Fibroblast of mammary gland (primary cell): ENCODE measurements around the gene ZNF853.

Source experiments
- DNase-seq: peaks from one replicate; pipeline ENCODE4 v3.0.0-alpha.2; 2010; ENCODE audit warnings: low read depth
- H3K4me3 ChIP-seq: 2 replicates; pipeline ENCODE4 v1.5.1; 2011; ENCODE audit warnings: low read depth, mild to moderate bottlenecking, low read length, moderate library complexity; ENCODE audit not compliant: control insufficient read depth
- TF ChIP-seq, protein P1 (sequence below): conservative IDR thresholded peaks from 2 replicates; pipeline ENCODE4 v1.5.1; 2011; ENCODE audit warnings: low read depth, low read length, inconsistent platforms; ENCODE audit not compliant: control insufficient read depth, insufficient read depth

The ZNF853 gene

DNA sequence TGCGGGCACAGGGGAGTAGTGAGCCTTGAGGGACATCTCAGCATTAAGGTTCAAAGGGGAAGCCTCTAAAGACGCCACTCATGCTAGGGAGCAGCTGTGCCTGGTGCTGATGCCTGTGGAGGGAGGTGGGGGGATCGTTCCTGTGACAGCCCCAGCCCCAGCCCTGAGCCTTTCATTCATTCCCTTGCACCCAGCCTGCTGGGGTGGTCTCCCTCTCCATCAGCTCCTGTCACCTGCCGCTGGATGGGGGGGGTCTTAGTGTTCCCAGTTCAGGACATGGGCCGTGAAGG lies 33.4 kb downstream of the ZNF853 start:
- H3K4me3 ChIP-seq, result no peak overlapping the region
- TF ChIP-seq, protein P1, sequence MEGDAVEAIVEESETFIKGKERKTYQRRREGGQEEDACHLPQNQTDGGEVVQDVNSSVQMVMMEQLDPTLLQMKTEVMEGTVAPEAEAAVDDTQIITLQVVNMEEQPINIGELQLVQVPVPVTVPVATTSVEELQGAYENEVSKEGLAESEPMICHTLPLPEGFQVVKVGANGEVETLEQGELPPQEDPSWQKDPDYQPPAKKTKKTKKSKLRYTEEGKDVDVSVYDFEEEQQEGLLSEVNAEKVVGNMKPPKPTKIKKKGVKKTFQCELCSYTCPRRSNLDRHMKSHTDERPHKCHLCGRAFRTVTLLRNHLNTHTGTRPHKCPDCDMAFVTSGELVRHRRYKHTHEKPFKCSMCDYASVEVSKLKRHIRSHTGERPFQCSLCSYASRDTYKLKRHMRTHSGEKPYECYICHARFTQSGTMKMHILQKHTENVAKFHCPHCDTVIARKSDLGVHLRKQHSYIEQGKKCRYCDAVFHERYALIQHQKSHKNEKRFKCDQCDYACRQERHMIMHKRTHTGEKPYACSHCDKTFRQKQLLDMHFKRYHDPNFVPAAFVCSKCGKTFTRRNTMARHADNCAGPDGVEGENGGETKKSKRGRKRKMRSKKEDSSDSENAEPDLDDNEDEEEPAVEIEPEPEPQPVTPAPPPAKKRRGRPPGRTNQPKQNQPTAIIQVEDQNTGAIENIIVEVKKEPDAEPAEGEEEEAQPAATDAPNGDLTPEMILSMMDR, result no peak
- DNase-seq, result no peak

DNA sequence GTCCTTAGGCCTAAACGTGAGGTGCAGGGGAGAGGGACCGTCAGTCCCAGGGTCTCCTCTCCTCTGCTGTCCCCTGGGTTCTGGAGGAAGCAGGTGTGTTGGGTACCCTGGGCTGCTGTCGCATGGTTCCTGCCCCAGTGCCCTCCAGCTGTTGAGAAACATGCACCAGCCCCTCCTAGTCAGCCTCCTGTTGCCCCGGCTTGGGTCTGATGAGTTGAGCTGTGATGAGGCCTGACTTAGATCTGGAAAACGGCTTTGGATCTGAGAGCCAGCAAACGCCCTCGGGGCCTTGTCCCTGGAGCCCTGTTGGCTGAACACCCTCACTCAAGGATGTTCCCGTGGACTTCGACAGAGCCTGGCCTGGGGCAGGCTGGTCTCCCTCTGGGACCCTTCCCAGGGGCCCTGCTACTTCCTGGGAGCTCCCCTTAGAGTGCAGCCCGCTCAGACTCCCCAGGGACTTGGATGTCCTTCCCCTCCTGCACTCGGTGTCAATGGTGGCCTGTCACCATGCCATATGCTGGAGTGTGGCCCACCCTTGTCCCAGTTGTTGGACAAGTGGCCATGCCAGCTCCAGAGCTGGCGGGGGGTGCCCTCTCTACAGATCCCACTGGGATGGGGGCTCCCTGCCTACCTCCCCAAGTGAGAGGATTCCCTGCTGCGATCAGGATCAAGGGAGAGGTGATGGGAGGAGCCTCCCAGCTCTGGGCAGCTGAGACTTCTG lies 34.0 kb downstream of the ZNF853 start:
- no peak overlapping the region for H3K4me3 ChIP-seq
- TF ChIP-seq, protein P1, result no peak
- no peak for DNase-seq

DNA sequence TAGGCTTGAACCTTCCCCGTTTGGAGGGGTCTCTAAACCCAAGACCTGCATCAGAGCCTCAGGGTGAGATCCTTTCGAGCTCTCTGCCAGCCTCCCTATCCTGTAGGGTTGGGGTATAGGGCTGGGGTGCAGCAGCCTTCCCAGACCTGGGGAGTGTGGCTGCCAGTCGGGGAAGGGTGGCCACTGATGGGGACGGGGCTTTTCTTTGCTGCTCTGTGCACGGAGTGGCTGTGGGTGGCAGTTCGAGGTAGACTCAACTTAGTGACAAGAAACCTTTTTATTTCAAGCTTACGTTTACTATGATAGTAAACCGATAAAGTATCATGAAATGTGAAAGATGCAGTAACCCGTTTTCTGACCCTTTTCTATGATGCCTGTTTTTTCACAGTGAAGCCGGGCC lies 34.7 kb downstream of the ZNF853 start:
- H3K4me3 ChIP-seq, result no peak overlapping the region
- DNase-seq, result no peak
- TF ChIP-seq, protein P1, result no peak

DNA sequence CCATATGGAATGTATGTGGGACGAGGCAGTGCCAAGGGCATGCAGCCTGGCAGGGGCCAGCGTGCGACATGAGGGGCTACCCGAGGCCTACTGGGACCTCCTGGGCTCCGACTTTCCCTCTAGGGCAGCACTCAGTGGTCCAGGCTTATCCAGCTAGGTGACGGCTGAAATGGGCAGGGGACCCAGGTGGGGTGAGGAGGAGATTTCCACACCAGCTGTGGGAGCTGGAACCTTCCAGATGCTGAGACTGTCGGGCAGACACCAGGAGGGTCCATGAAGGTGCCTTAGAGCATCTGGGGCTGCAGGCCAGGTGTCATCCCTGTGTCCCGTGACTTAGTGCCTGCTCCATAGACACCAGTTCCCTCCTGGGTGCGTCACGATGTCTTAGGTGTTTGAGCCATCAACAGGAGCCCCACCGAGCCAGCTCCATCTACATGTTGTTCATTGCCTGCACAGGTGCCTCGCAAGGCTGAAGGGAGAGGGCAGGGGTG lies 35.2 kb downstream of the ZNF853 start:
- no peak for DNase-seq
- TF ChIP-seq, protein P1, result no peak
- H3K4me3 ChIP-seq, result no peak overlapping the region

DNA sequence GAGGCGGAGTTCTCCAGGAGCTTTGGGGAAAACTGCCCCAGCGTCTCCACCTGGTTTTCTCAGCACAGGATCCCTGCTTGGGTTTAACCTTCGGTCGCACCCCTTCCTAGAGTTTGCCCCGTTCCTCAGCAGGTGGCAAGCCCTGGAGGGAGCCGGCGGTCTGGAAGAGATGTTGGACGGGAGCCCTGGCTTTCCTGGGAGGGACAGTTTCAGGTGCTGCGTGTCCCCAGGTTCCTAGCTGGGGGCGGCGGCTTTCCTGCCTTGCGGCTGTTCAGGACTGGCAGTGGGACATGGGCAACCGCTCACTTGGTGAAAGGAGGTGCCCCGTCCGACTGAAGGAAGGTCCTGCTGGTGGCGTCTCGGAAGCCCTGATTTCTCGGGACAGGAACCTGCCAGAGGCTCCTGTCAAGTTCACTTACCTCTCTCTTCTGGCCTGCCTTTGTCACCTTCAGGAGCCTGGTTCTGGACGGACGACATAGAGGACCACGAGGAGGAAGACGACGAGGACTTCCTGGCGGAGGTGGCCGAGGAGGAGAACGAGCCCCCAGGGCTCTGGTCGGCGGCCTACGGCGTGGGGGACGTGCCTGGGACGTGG lies 36.5 kb downstream of the ZNF853 start:
- no peak overlapping the region for H3K4me3 ChIP-seq
- TF ChIP-seq, protein P1, result no peak
- no peak for DNase-seq

DNA sequence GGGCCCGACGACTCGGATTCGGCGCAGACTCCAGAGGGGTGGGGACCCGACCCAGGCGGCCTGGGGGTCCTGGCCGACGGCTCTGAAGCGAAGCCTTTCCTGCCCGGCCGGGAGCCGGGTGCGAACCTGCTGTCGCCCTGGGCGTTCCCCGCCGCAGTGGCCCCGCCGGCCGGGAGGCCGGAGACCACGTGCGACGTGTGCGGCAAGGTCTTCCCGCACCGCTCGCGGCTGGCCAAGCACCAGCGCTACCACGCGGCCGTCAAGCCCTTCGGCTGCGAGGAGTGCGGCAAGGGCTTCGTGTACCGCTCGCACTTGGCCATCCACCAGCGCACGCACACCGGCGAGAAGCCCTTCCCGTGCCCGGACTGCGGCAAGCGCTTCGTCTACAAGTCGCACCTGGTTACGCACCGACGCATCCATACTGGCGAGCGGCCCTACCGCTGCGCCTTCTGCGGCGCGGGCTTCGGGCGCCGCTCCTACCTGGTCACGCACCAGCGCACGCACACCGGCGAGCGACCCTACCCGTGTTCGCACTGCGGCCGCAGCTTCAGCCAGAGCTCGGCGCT lies 37.1 kb downstream of the ZNF853 start:
- no peak overlapping the region for H3K4me3 ChIP-seq
- TF ChIP-seq, protein P1, result no peak
- no peak for DNase-seq
